ENCODE results near the gene TSPAN14. TPM values are rescaled to one million over a fixed set of nuclear protein-coding genes. Genes with fewer than 3 reads are reported as not detected.

TSPAN14 gene
- total and polyA plus RNA-seq, 12 donors = 16.9 to 57.2 (median 27.6) TPM

GRCh38 chr10:80425901-80426300 is 28.2 kb upstream of the TSPAN14 start:
- Histone ChIP-seq H3K27ac (no peak overlapping the region), H3K9me3 (no peaks in the 10 kb centered on the region), H3K27me3 (no peaks in the 10 kb centered on the region), H3K36me3 (peaks cover 0 to 91% (median 21%) of the 10 kb centered on the region in 9 donors), H3K4me3 (no peak overlapping the region), H3K4me1 (peaks cover 0 to 6% (median 0%) of the 10 kb centered on the region in 9 donors)
- TF ChIP-seq CTCF (IDR thresholded peaks at IDR 0.05) = no peak
- ATAC-seq (no peak), DNase-seq (no peak)
- intact Hi-C loops (cut with DNase I) = no loop called here
- WGBS, 2 donors = 81 to 86% methylated on average over 2 of the region's 2 CpGs

DNA sequence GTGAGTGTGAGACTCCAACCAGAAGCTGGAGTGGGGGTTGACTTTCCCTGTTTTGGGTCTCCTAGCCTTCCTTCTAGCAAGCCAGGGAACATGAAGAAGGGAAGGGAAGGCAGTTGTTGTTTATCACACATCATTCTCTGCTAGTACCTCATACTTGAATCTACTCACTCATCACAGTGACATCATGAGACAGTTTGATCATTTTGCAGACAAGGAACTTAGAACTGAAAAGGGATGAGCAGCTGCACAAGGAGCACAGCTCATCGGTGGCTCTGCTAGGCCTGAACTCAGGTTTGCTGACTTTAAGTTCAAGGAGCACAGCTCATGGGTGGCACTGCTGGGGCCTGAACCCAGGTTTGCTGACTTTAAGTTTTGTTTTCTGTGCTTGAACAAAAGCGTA is 26.6 kb upstream of the TSPAN14 start:
- no peak overlapping the region for H3K4me3 ChIP-seq
- DNase-seq (no peak), ATAC-seq (no peak)
- TF ChIP-seq CTCF (IDR thresholded peaks at IDR 0.05) = no peak
- H3K36me3 ChIP-seq = peaks cover 0 to 92% (median 23%) of the 10 kb centered on the region in 9 donors
- 95 to 98% methylated on average over 2 of the region's 2 CpGs for WGBS, 2 donors
- H3K27me3 ChIP-seq = no peaks in the 10 kb centered on the region
- no peaks in the 10 kb centered on the region for H3K4me1 ChIP-seq
- H3K27ac ChIP-seq = no peak overlapping the region
- intact Hi-C loops (cut with DNase I) = no loop called here
- no peaks in the 10 kb centered on the region for H3K9me3 ChIP-seq

DNA sequence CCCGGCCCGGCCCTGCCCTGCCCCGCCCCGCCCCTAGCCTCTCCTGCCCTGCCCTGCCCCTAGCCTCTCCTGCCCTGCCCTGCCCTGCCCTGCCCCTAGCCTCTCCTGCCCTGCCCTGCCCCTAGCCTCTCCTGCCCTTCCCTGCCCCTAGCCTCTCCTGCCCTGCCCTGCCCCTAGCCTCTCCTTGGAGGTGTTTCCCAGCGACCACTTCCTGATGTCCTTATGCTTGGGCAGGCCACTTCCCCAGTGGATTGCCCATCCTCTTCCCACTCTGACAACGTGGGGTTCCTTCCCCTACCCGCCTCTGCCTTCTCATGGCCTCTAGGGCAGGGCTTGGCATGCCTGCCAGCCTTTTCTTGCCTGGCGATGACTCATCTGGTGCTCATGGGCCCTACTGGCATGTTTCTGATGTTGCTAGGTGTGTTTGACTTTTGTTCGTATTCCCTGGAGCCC is 24.6 kb upstream of the TSPAN14 start:
- DNase-seq (no peak), ATAC-seq (peak in 3 of 8 donors; percentile 39 to 69 (median 60))
- H3K9me3 ChIP-seq = no peaks in the 10 kb centered on the region
- H3K4me3 ChIP-seq = no peak overlapping the region
- peaks cover 0 to 86% (median 19%) of the 10 kb centered on the region in 9 donors for H3K36me3 ChIP-seq
- no peak overlapping the region for H3K27ac ChIP-seq
- no peak for TF ChIP-seq CTCF (IDR thresholded peaks at IDR 0.05)
- no peaks in the 10 kb centered on the region for H3K4me1 ChIP-seq
- intact Hi-C loops (cut with DNase I) = no loop called here
- H3K27me3 ChIP-seq = no peaks in the 10 kb centered on the region
- 76 to 87% methylated on average over 9 of the region's 9 CpGs for WGBS, 2 donors

- H3K4me1 ChIP-seq = no peaks in the 10 kb centered on the region
- DNase-seq = no peak
- H3K9me3 ChIP-seq = no peaks in the 10 kb centered on the region
- H3K27ac ChIP-seq = no peak overlapping the region
- intact Hi-C loops (cut with DNase I) = no loop called here
- H3K27me3 ChIP-seq = no peaks in the 10 kb centered on the region
- H3K4me3 ChIP-seq = no peak overlapping the region
- no peak for ATAC-seq
- TF ChIP-seq CTCF (IDR thresholded peaks at IDR 0.05) = no peak
- WGBS, 2 donors = 68 to 82% methylated on average over 3 of the region's 3 CpGs
- peaks cover 0 to 50% (median 5%) of the 10 kb centered on the region in 9 donors for H3K36me3 ChIP-seq
Observed at GRCh38 chr10:80433134-80433533, 21.0 kb upstream of the TSPAN14 start.

Measured in heart right ventricle (tissue), 16 donors.